ENCODE results near the gene BLID.

The BLID gene

DNA sequence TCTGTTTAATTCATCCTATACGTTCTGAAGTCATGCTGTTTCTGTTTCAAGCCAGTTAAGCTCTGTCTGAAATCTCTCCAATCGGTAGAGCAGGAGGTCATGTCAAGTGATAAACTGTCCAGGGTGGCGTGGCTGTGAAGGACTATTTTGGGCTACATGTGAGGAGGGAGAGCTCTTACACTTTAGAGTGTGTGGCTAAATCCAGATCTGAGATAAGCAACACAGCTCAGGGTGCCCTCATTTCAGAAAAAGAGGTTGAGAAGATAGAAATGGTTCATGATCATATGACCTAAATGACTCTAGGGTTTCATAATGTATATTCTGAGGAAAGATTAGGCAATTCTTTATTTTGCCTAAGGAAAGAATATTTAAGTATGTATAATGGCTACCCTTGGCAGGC is 8.4 kb downstream of the BLID start:
- no peak overlapping the region for H3K27ac ChIP-seq (ENCODE audit: low read depth, low read length)
- no peak for TF ChIP-seq EZH2phosphoT487 (conservative IDR thresholded peaks at IDR 0.05; ENCODE audit: low read length)
- TF ChIP-seq, protein P1, sequence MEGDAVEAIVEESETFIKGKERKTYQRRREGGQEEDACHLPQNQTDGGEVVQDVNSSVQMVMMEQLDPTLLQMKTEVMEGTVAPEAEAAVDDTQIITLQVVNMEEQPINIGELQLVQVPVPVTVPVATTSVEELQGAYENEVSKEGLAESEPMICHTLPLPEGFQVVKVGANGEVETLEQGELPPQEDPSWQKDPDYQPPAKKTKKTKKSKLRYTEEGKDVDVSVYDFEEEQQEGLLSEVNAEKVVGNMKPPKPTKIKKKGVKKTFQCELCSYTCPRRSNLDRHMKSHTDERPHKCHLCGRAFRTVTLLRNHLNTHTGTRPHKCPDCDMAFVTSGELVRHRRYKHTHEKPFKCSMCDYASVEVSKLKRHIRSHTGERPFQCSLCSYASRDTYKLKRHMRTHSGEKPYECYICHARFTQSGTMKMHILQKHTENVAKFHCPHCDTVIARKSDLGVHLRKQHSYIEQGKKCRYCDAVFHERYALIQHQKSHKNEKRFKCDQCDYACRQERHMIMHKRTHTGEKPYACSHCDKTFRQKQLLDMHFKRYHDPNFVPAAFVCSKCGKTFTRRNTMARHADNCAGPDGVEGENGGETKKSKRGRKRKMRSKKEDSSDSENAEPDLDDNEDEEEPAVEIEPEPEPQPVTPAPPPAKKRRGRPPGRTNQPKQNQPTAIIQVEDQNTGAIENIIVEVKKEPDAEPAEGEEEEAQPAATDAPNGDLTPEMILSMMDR (IDR thresholded peaks at IDR 0.05; ENCODE audit: insufficient read depth, low read length, poor library complexity, severe bottlenecking), result no peak

DNA sequence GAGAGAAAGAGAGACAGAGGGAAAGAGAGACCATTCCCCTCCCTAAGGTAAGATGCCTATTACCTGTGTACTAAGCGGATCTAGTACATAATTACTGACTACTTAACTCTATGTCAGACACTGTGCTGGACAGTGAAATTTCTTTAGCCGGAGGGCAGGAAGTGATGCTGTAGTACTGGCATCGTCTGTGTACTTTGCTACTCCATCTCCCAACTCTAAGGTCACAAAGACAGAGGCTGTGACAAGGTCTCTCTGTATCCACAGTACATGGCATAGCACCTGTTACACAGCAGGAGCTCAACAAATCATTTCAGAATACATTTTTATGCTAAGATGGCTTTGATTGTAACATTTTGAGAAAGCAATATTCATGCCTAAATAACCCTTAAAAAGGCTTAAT is 9.0 kb downstream of the BLID start:
- Histone ChIP-seq H3K79me2 (ENCODE audit: insufficient read depth, low read length) (no peaks in the 10 kb centered on the region), H3K9me2 (replicated peaks; ENCODE audit: insufficient read depth, low read length) (no peaks in the 10 kb centered on the region)

More for the DNA sequence above, 8.4 kb downstream of the BLID start:
- Histone ChIP-seq H3K4me3 (ENCODE audit: insufficient read depth, low read length, poor library complexity, severe bottlenecking) (no peak overlapping the region), H3K27me3 (ENCODE audit: low read length) (no peaks in the 10 kb centered on the region), H3F3A (ENCODE audit: insufficient read depth) (no peaks in the 10 kb centered on the region), H2AFZ (ENCODE audit: low read depth, low read length, severe bottlenecking) (no peak overlapping the region), H3K9ac (ENCODE audit: low read length) (no peak overlapping the region), H3K9me2 (replicated peaks; ENCODE audit: insufficient read depth, low read length) (no peaks in the 10 kb centered on the region), H3K36me3 (ENCODE audit: low read length) (no peaks in the 10 kb centered on the region), H3K4me2 (ENCODE audit: low read depth, low read length, poor library complexity, severe bottlenecking) (no peak overlapping the region), H4K20me1 (ENCODE audit: low read depth, low read length) (no peaks in the 10 kb centered on the region), H3K79me2 (ENCODE audit: insufficient read depth, low read length) (no peaks in the 10 kb centered on the region), H3K9me3 (ENCODE audit: insufficient read depth, low read length) (no peaks in the 10 kb centered on the region)

DNA sequence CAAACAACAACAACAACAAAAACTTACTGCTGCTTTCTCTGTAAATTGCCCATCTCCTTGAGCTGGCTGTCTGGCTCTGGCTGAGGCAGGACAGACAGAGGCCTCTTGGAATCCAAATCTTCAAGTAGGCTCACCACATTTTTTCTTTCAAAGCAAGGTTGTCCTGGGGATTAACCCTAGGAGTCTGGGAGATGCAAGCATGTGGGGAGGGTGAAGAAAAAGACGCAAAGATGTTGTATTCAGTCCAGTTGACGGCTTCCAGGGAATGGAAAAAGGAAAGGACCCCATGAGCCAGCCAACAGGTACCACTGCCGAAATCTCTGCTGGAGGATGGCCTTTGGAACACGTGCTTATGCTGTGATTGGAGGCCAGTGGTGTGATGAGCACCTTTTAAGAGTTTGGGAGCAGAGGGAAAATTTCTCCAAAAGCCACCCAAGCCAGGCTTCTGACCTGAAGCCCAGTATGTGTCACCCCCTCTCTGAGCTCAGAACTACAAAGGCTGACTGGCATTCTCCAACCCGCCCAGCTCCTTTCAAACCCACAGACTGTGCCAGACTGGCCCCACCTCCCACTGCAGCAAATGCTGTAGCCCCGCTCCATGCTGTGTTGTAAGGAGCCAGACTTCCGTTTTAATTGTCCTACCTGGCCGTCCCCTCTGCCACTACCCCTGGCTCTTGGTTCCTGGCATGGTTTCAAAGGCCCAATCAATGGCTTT is 10.8 kb downstream of the BLID start:
- Histone ChIP-seq H3K4me3 (ENCODE audit: insufficient read depth, low read length, poor library complexity, severe bottlenecking) (no peak overlapping the region), H3K27ac (ENCODE audit: low read depth, low read length) (no peak overlapping the region)

More for the DNA sequence above, 9.0 kb downstream of the BLID start:
- H3K27me3 ChIP-seq (ENCODE audit: low read length), result no peaks in the 10 kb centered on the region
- H4K20me1 ChIP-seq (ENCODE audit: low read depth, low read length), result no peaks in the 10 kb centered on the region
- no peaks in the 10 kb centered on the region for H3K36me3 ChIP-seq (ENCODE audit: low read length)
- H2AFZ ChIP-seq (ENCODE audit: low read depth, low read length, severe bottlenecking), result no peak overlapping the region
- H3K4me2 ChIP-seq (ENCODE audit: low read depth, low read length, poor library complexity, severe bottlenecking), result no peak overlapping the region
- H3K27ac ChIP-seq (ENCODE audit: low read depth, low read length), result no peak overlapping the region
- TF ChIP-seq EZH2phosphoT487 (conservative IDR thresholded peaks at IDR 0.05; ENCODE audit: low read length), result no peak
- TF ChIP-seq, protein P1 (IDR thresholded peaks at IDR 0.05; ENCODE audit: insufficient read depth, low read length, poor library complexity, severe bottlenecking), result no peak
- no peaks in the 10 kb centered on the region for H3K9me3 ChIP-seq (ENCODE audit: insufficient read depth, low read length)
- H3F3A ChIP-seq (ENCODE audit: insufficient read depth), result no peaks in the 10 kb centered on the region
- no peak overlapping the region for H3K4me3 ChIP-seq (ENCODE audit: insufficient read depth, low read length, poor library complexity, severe bottlenecking)
- H3K9ac ChIP-seq (ENCODE audit: low read length), result no peak overlapping the region

More for the DNA sequence above, 10.8 kb downstream of the BLID start:
- no peak for TF ChIP-seq EZH2phosphoT487 (conservative IDR thresholded peaks at IDR 0.05; ENCODE audit: low read length)
- TF ChIP-seq, protein P1 (IDR thresholded peaks at IDR 0.05; ENCODE audit: insufficient read depth, low read length, poor library complexity, severe bottlenecking), result no peak
- no peaks in the 10 kb centered on the region for H3K27me3 ChIP-seq (ENCODE audit: low read length)
- H2AFZ ChIP-seq (ENCODE audit: low read depth, low read length, severe bottlenecking), result no peak overlapping the region
- no peaks in the 10 kb centered on the region for H3K36me3 ChIP-seq (ENCODE audit: low read length)
- no peaks in the 10 kb centered on the region for H3K79me2 ChIP-seq (ENCODE audit: insufficient read depth, low read length)
- H3K9ac ChIP-seq (ENCODE audit: low read length), result no peak overlapping the region
- H3K9me3 ChIP-seq (ENCODE audit: insufficient read depth, low read length), result no peaks in the 10 kb centered on the region
- H3K4me2 ChIP-seq (ENCODE audit: low read depth, low read length, poor library complexity, severe bottlenecking), result no peak overlapping the region
- H3F3A ChIP-seq (ENCODE audit: insufficient read depth), result no peaks in the 10 kb centered on the region
- H3K9me2 ChIP-seq (replicated peaks; ENCODE audit: insufficient read depth, low read length), result no peaks in the 10 kb centered on the region
- no peaks in the 10 kb centered on the region for H4K20me1 ChIP-seq (ENCODE audit: low read depth, low read length)
